Neural cell (in vitro differentiated cells): ENCODE measurements around the gene FAM107B.
"Not testable (repeated sequence)": the region's sequence is repeated elsewhere in the genome, so short reads cannot be mapped to it uniquely, and the experiment has no call there.

Experiments used
- CTCF ChIP-seq: fragments of 450-650 bp; IDR thresholded peaks from 2 replicates; pipeline ENCODE4 v1.5.1; 2014; ENCODE audit warnings: antibody characterized with exemption, mild to moderate bottlenecking, moderate library complexity; ENCODE audit not compliant: poor library complexity, severe bottlenecking
- EP300 ChIP-seq: fragments of 450-650 bp; conservative IDR thresholded peaks from 2 replicates; pipeline ENCODE4 v1.6.1; 2014; ENCODE audit warnings: antibody characterized with exemption, mild to moderate bottlenecking, moderate library complexity; ENCODE audit not compliant: poor library complexity, severe bottlenecking
- EZH2 ChIP-seq: fragments of 200-600, 300-800 bp; shearing (Covaris generic), sonication (generic); IDR thresholded peaks from 2 replicates; pipeline ENCODE4 v1.6.1; 2014; ENCODE audit warnings: antibody characterized with exemption, low read length, borderline replicate concordance, mild to moderate bottlenecking; ENCODE audit not compliant: insufficient read depth, poor library complexity, severe bottlenecking
- POLR2AphosphoS5 ChIP-seq: IDR thresholded peaks from 2 replicates; pipeline ENCODE4 v1.6.1; 2012
- RAD21 ChIP-seq: fragments of 450-650 bp; conservative IDR thresholded peaks from 2 replicates; pipeline ENCODE4 v1.6.1; 2014; ENCODE audit warnings: antibody characterized with exemption, mild to moderate bottlenecking, moderate library complexity
- SMC3 ChIP-seq: fragments of 450-650 bp; conservative IDR thresholded peaks from 2 replicates; pipeline ENCODE4 v1.6.1; 2014; ENCODE audit warnings: antibody characterized with exemption, mild to moderate bottlenecking, moderate library complexity; ENCODE audit not compliant: poor library complexity

- not testable (repeated sequence) for TF ChIP-seq EZH2, EP300, CTCF, SMC3, POLR2AphosphoS5, RAD21
Observed at GRCh38 chr10:14634572-14634971, 140.1 kb downstream of the FAM107B start.
